Coronary artery (tissue), 2 donors: Measurements from ENCODE around the gene DHRS4L2.
"Not testable (repeated sequence)": the region's sequence is repeated elsewhere in the genome, so short reads cannot be mapped to it uniquely, and the experiment has no call there.

ENCODE experiments used
- DNase-seq: peaks from one replicate; pipeline ENCODE4 v3.0.0-alpha.2; 2017; ENCODE audit warnings: low spot score
- H3K27ac ChIP-seq, 2 donors: fragments of 200-600 bp; sonication (generic); one replicate each; pipeline ENCODE4 v1.5.1; 2016 to 2019
- H3K4me3 ChIP-seq: fragments of 200-600 bp; sonication (generic); 2 replicates; pipeline ENCODE4 v1.5.1; 2016; ENCODE audit warnings: mild to moderate bottlenecking, moderate library complexity
- CTCF ChIP-seq: fragments of 200-600 bp; sonication (generic); IDR thresholded peaks from one replicate; pipeline ENCODE4 v1.5.1; 2019; ENCODE audit warnings: antibody characterized with exemption

The DHRS4L2 gene

GRCh38 chr14:24036169-24036962 is 47.6 kb downstream of the DHRS4L2 start:
- peak overlapping the region; percentile 91 for H3K4me3 ChIP-seq
- TF ChIP-seq CTCF, result peak; percentile 70
- peak; percentile 89 for DNase-seq
- peak overlapping the region; percentile 84 to 99 for H3K27ac ChIP-seq

GRCh38 chr14:24036963-24037657 is 48.4 kb downstream of the DHRS4L2 start:
- not testable (repeated sequence) for DNase-seq
- Histone ChIP-seq H3K4me3 (peak overlapping the region; percentile 91), H3K27ac (peak overlapping the region; percentile 84 to 99)

GRCh38 chr14:24037658-24038037 is 48.9 kb downstream of the DHRS4L2 start:
- no peak overlapping the region for H3K27ac ChIP-seq
- TF ChIP-seq CTCF, result no peak
- no peak for DNase-seq
- H3K4me3 ChIP-seq, result no peak overlapping the region

- TF ChIP-seq CTCF, result no peak
- H3K27ac ChIP-seq, result no peak overlapping the region
- DNase-seq, result no peak
- no peak overlapping the region for H3K4me3 ChIP-seq
These were observed 50.0 kb downstream of the DHRS4L2 start for GRCh38 chr14:24038686-24039085.

GRCh38 chr14:24040692-24041091 is 52.0 kb downstream of the DHRS4L2 start:
- H3K27ac ChIP-seq, result no peak overlapping the region
- no peak overlapping the region for H3K4me3 ChIP-seq
- no peak for TF ChIP-seq CTCF
- DNase-seq, result no peak

- no peak for DNase-seq
- no peak for TF ChIP-seq CTCF
- Histone ChIP-seq H3K4me3 (no peak overlapping the region), H3K27ac (no peak overlapping the region)
These were observed 54.0 kb downstream of the DHRS4L2 start for GRCh38 chr14:24042746-24043145.

- not testable (repeated sequence) for H3K4me3 ChIP-seq, DNase-seq, H3K27ac ChIP-seq
These were observed 60.3 kb downstream of the DHRS4L2 start for GRCh38 chr14:24049002-24049401.

- peak; percentile 33 for DNase-seq
- not testable (repeated sequence) for H3K27ac ChIP-seq
These were observed 62.0 kb downstream of the DHRS4L2 start for GRCh38 chr14:24050753-24051152.

More at GRCh38 chr14:24050753-24051152, 62.0 kb downstream of the DHRS4L2 start:
- not testable (repeated sequence) for H3K4me3 ChIP-seq
